GM19438 (cell line): Measurements from ENCODE around the gene NFATC1.

Source experiments
- ATAC-seq: cut with Tn5 transposase; IDR thresholded peaks from one replicate; pipeline ENCODE4 v1.9.1; 2021; ENCODE audit warnings: low read depth; ENCODE audit not compliant: unreplicated experiment

The NFATC1 gene

GRCh38 chr18:79436556-79437275, 41.0 kb downstream of the NFATC1 start:
- ATAC-seq: no peak

- no peak for ATAC-seq
Observed at GRCh38 chr18:79438089-79438897, 42.6 kb downstream of the NFATC1 start.

- no peak for ATAC-seq
Observed at GRCh38 chr18:79438898-79439627, 43.3 kb downstream of the NFATC1 start.

GRCh38 chr18:79439628-79440023, 43.9 kb downstream of the NFATC1 start:
- ATAC-seq: no peak

GRCh38 chr18:79440316-79441110, 44.8 kb downstream of the NFATC1 start:
- no peak for ATAC-seq

GRCh38 chr18:79441420-79441819, 45.7 kb downstream of the NFATC1 start:
- ATAC-seq: no peak

- no peak for ATAC-seq
Observed at GRCh38 chr18:79442508-79443221, 46.9 kb downstream of the NFATC1 start.

GRCh38 chr18:79445221-79445620, 49.5 kb downstream of the NFATC1 start:
- no peak for ATAC-seq

GRCh38 chr18:79445696-79446561, 50.2 kb downstream of the NFATC1 start:
- no peak for ATAC-seq

- no peak for ATAC-seq
Observed at GRCh38 chr18:79446931-79447330, 51.2 kb downstream of the NFATC1 start.

GRCh38 chr18:79447703-79448367, 52.1 kb downstream of the NFATC1 start:
- no peak for ATAC-seq

GRCh38 chr18:79448621-79449020, 52.9 kb downstream of the NFATC1 start:
- no peak for ATAC-seq

GRCh38 chr18:79449551-79450288, 54.0 kb downstream of the NFATC1 start:
- no peak for ATAC-seq

GRCh38 chr18:79450289-79451080, 54.8 kb downstream of the NFATC1 start:
- no peak for ATAC-seq

GRCh38 chr18:79451237-79452125, 55.8 kb downstream of the NFATC1 start:
- no peak for ATAC-seq
